Sciatic nerve (tissue), 2 donors: ENCODE results near the gene CELF4. TPM values are rescaled to one million over a fixed set of nuclear protein-coding genes. Genes with fewer than 3 reads are reported as not detected.
A peak's percentile ranks its signal among the peaks of the same experiment; 100 is the strongest.

Experiments used
- ATAC-seq: fragments of 200-7000 bp; cut with Tn5 transposase; one replicate; pipeline ENCODE4 v1.9.1; 2020; ENCODE audit warnings: mild to moderate bottlenecking, moderate library complexity
- DNase-seq: peaks from one replicate; pipeline ENCODE4 v3.0.0-alpha.2; 2020; ENCODE audit warnings: low spot score
- intact Hi-C: fragments of 100-400 bp; cut with DNase I; formaldehyde crosslinking; loops from one replicate; pipeline ENCODE4 v1.14.2; 2022
- total RNA-seq: library from RNA; stranded (reverse); fragmentation: NEBNext Ultra II Directional; extraction: Animal tissue kit (Norgen Biotek cat#: 25700); gene quantifications from one replicate; pipeline ENCODE4 v1.2.1, GENCODE V29; 2021
- donor health status: DM: no; HTN: no; CAD: no.
- donor health status: DM: no; HTN: no; CAD: no.

CELF4 gene
- total RNA-seq, 1 donor from 2014 or later, result 0.45 TPM

DNA sequence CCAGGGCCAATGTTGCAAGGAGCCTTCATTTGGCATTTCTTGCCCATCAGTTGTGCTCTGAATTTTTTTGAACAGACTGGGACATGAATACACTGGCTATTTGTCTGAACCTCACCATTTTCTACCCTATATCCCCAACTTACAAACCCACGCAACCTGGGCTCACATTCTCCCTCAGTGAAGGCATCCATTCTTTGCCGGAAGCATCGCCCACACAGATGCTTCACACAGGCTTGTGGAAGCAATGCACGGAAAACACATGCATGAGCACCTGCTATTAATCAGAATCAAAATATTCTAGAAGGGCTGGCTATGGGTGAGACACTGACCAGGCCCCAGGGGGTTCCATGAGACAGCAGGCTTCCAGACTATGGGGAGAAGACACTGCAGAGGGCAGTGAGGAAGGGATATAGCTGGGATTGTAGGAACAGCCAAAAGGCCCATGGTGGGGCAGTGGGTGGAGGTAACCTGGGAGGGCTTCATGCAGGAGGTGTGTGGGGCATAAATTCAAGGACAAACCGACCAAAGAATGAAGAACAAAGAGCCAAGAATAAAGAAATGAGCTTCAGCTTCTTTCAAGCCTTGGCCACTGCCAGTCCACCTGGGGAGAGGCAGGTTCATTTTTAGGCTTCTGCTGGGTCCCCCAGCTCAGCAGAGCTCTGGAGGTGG lies 261.5 kb downstream of the CELF4 start:
- ATAC-seq (no peak), DNase-seq (no peak)
- intact Hi-C loops, result no loop called here

DNA sequence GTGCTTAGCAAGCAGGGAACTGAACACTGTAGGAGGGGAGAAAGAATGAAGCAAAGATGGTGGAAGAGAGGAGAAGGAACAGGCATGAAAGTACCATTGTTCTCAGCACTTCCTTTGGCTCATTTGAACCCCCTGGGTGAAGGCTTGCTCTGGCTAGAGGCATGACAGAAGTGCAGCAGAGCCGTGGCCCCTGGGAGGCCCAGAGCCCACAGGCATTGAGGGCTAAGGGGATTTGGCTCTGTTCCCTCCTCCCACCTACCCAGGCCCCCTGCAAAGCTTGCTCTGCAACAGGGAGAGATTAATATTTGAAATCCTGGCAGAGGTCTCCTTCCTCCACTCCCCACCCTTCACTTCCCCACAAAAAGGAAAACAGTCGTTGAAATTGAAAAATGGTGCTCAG lies 262.6 kb downstream of the CELF4 start:
- ATAC-seq (no peak), DNase-seq (no peak)
- intact Hi-C loops, result no loop called here

DNA sequence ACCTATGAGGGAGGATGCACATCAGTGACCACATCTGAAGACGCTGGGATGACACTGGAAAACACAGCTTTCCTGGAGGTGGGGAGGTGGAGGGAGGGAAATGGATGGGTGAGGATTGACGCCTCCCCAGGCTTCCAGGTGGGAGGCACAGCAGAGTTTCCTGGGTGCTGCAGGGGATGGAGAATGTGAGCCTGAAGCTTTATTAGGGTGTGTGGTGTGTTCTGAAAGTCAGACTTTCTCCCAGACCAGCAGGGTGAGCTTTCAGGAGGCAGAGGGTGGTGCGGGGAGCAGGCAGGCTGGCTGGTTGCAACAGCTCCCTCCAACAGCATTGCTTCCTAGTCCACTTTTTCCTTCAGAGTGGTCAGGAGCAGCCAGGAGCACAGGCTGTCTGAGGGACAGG lies 263.1 kb downstream of the CELF4 start:
- intact Hi-C loops, result no loop called here
- no peak for ATAC-seq
- no peak for DNase-seq

DNA sequence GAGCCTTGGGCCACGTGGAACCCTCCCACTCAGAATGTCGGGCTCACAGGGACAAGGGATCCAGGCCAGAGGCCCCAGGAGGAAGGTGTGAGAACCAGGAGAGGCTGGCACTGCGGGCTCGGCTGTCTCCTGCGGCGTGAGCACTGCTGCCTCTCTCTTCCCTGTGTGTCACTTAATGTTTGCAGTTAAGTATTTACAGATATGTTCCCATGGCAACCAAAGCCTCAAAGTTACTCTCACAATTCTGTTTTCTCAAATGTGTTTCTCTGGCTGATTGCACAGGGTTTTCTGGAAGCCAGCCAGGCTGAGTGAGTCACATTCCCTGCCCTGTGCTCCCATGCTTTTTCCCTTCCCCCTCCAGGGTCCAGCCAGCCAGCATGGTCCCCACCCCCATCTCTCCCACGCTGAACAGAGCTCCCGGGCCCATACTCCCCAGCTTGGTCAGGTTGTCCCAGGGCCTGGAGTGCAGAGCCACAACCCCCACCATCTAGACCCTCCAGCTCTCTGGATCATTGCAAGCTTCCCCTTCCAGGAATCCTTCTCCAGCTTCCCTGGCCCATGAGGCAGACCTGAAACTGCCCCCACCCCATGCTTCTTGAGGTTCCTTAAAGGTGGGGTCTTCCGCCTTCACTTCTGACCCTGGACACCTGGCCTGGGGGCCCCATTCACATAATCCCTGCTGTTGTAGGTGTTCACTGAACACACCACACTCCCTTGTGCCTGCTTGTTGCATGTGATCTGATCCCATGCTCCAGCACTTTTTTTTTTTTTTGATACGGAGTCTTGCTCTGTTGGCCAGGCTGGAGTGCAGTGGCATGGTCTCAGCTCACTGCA lies 265.9 kb downstream of the CELF4 start:
- DNase-seq (peak; percentile 88), ATAC-seq (peak; percentile 92)
- intact Hi-C loops, result no loop called here

DNA sequence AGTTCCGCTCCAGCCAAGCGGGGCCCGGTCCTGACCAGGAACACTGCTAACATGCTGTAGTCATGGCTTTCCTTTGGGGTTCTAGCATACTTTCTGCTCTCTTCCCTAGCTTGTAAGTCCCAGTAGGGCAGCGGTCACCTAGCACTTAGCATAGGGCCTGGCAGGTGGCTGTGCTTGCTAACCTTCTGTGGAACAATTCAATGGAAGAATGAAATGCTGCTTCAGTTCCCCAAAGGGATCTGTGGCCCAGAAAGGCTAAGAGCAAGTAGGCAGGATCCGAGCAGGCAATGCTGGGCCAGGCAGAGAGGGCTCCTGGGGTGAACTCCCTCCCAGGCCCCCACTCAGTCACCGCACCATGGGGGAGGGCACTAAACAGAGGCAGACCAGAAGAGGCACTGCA lies 266.8 kb downstream of the CELF4 start:
- DNase-seq (no peak), ATAC-seq (no peak)
- intact Hi-C loops, result no loop called here

DNA sequence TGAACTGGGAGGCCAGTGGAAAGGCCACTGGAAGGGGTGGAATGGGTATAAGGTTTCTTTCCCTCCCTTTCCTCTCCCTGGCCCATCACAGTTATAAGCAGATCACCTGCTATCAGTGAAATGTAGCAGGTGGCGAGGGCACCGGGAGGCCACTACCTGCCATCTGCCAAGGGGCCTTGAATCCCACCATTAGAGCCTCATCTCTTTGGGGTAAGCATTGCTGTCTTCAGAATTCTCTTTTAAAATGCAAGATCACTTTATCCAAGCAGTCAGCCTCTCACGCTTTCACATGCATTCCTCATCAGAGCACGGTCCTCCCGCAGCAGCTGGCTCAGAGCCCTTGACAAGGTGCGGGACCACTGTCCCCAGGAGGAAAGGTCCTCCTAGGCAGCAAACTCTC lies 268.5 kb downstream of the CELF4 start:
- ATAC-seq (no peak), DNase-seq (no peak)
- intact Hi-C loops, result no loop called here

DNA sequence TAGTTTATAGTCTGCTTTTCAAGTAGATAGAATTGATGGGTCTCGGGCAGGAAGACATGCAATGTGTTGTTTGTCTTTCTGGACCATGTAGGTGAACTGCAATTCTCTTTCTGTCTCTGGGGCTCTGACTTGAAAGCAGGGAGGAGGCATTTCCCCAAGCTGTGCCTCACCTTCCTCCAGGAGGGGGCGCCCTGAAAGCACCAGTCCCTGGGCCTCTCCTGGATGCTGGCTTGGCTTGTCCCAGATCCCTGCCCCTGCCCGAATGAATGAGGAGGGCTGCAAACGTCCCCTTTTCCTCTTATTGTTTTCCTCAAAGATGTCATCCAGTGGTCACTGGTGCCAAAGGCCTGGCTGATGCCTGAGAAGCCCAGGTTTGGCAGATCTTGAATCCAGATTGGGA lies 270.6 kb downstream of the CELF4 start:
- intact Hi-C loops, result no loop called here
- ATAC-seq, result no peak
- no peak for DNase-seq

DNA sequence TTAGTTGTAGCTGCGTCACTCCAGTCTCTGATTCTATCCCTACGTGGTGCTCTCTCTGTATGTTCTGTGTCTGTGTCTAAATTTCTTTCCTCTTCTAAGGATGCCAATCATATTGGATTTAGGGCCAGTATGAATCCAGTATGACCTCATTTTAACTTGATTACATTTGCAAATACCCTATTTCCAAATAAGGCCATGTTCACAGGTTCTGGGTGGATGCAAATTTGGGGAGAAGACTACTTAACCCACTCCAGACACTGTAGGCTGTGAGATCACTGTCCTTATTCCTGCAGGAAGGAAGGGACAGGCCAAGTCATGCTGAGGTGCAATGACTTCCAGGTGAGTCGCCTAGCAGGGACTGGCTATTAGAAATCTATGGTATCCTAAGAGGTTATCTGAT lies 272.2 kb downstream of the CELF4 start:
- DNase-seq (no peak), ATAC-seq (no peak)
- intact Hi-C loops, result no loop called here

DNA sequence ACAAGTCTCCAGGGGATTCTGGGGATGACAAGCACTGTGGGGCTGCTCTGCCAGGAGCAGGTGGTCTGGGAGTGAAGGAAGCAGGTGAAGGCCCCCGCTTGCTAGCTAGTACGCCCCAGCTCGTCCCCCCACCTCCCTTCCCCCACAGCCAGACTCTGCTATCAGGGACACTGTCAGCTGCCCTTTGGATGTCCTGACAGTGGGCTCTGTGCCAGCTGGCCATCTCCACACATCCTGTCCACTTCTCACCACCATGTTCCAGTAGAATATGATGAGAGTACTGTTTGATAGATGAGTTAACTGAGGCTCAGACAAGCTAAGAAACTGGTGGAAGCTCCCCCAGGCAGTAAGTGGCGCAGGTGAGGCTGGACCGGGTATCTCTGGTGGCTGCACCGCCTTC lies 276.2 kb downstream of the CELF4 start:
- ATAC-seq (no peak), DNase-seq (no peak)
- intact Hi-C loops, result no loop called here

DNA sequence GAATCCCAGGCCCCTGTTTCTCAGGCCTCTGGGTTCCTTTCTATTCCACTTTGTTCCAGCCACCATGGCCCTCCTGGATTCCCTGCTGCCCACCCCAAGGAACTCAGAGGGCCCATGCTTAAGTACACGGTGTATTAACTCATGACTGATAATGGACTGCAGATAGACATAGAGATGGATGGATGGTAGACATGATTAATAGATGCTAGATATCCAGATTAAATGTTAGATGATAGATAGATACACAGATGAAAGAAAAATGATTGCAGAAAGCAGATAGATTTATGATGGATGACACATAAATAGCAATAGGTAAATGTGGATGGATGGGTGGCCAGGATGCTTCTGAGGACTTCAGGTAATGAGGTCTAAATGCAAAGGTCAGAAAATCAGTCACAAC lies 278.0 kb downstream of the CELF4 start:
- intact Hi-C loops, result no loop called here
- ATAC-seq (no peak), DNase-seq (no peak)

DNA sequence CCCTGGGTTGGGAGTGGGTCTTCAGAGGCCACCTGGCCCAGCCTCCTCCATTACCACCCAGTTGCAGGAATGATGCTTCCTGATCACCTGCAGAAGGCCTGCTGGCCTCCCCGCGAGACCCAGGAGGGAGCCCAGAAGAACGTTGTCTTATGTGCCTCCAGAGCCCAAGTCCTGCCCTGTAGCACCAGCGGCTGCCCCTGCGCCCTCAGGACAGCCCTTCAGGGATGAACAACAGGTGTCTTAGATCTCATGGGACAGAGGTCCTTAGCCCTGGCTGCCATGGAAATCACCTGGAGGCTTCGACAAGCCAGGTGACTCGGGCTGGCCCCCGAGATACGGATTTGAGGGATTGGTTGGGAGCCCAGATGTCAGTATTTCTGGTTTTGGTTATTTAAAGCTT lies 278.8 kb downstream of the CELF4 start:
- DNase-seq (no peak), ATAC-seq (no peak)
- intact Hi-C loops, result no loop called here

DNA sequence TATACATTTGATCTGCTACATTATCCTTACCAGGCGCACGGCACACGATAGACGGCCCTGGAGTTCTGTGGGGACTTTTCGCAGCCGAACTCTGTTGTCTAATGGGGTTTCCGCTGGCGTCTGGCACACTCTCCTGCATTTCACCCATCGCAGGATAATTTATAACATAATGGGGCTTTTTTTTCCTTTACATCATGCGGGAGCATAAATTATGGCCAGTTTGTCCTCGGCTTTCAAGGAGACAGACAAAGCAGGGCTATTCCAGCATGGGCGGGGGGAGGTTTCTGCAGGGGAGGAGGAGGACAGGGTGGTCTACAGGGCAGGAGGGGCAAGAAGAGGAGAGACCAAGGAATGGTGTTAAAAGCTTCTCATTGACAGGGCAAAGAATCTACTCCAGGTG lies 279.8 kb downstream of the CELF4 start:
- ATAC-seq (no peak), DNase-seq (no peak)
- intact Hi-C loops, result no loop called here

DNA sequence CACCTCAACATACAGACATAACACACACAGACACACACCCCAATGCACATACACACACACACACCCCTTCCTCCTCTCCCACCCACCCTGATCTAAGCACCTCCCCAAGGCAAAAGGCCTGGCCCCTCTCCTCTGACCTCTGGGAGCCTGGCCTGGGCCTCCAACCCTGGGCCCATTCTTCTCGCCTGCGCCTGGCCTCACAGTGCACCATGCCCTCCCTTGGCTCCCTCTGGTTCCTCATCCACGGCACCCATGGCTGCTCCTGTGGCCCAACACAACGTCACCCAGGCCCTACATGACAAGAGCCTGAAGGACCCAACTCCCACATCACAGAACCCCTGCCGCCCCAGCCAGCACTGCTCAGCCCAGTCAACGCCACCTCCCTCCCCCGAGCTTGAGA lies 281.3 kb downstream of the CELF4 start:
- intact Hi-C loops, result no loop called here
- DNase-seq, result no peak
- no peak for ATAC-seq

DNA sequence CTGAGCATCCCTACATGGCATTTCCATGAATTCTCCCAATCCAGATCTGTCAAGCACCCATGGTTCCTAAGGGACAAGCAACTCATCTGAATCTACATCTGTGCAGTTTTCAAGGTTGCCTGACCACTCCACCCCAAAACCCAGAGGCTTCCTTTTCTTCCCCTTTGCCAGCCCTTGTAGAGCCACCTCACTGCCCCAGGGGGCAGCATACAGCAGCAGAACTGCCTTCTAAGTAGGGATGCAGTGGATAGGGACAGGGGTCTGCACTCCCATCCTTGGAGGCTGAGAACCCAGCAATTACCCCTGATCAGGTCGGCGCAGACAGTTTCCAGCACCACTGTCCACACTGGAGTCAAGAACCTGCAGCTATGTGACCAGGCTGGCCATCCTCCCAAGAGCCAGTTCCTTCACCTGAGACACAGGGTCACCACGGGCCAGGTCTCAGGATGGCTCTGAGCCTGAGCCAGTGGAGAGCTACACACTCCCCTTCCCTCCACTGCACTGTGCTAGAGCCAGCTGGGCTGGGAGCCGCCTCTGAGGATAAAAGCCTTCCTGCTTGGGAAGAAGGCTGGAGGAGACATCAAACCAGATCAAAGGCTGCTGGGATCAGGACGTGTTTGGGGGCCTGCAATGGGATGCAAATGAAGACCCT lies 283.1 kb downstream of the CELF4 start:
- DNase-seq (no peak), ATAC-seq (no peak)
- intact Hi-C loops, result no loop called here

DNA sequence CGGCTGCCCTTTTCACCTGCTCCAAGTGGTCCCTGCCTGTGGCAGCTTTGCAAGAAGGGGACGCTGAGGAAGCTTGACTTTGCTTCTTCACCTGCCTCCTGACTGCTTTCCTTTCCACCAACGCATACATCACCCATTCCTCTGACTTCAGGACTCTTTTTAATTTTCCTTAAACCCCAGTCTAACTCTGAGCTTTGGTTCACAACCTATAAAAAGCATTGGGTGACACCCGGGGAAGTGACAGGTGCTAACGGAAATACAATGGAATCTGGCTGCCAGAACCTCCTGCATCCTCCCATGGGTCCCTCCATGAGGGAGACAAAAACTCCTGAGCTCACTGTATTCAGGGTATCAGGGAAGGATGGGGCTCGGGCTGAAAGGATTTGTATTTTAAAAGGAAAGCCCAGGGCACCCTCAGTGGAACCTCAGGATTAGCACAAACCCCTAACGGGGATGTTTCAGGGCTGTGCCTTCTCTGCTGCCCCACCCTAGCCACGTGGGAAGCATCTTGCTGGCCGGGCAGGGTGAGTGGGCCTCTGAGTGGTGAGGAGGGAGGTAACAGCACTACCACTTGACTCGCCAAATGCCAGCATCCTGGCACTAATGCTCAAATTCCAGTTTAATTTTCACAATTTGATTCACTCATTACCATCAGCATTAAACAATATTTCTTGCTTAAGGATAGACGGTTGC lies 284.8 kb downstream of the CELF4 start:
- no peak for ATAC-seq
- DNase-seq, result no peak
- intact Hi-C loops, result no loop called here

DNA sequence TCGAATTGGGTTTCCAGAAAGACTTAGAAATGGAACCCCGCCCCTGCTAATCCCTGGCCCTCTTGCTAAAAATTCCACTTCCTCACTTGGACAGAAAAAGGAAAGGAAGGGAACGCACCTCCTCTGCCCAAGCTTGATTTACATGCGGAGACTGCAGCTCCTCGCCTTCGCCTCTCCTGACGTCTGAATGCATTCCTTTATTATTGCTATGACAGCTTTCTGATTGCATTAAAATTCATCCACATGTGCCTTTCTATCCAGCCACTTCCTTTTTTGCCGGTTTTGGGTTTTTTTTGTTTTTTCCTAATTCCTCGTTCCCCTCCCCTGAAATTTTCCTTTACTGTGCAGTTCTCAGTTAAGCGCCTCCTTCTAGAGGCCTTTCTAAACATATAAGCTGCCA lies 287.8 kb downstream of the CELF4 start:
- intact Hi-C loops, result no loop called here
- no peak for DNase-seq
- ATAC-seq, result no peak

DNA sequence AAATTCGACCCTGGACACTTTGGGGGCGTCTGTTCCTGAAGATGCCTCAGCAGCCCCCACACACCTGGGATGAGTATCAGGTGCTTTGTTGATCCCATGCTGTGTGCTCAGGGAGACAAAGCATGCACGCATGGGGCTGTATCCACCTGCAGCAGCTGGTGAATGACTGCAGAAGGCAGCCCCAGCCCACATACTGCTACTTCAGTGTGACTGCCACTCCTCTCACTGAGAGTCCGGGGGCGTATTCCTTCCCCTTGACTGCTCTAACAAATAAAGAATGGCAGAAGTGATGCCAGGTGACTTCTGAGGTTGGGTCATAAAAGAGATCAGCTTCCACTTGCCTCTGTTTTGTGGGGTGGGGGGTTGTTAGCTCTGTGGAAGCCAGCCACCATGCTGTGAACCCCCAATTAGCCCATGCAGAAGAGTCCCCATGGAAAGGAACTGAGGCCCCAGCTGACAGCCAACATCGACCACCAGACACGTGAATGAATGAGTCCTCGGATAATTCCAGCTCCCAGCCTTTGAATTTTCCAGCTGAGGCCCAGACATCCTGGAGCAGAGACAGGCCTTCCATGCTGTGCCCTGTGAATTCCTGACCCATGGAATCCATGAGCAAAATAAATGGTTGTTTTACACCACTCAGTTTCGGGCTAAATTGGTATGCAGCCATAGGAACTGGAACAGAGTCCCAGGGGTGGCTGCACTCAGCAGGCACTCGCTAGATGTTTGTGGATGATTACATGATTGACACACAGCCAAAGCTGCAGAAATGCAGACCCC lies 289.3 kb downstream of the CELF4 start:
- intact Hi-C loops, result no loop called here
- ATAC-seq (no peak), DNase-seq (no peak)

DNA sequence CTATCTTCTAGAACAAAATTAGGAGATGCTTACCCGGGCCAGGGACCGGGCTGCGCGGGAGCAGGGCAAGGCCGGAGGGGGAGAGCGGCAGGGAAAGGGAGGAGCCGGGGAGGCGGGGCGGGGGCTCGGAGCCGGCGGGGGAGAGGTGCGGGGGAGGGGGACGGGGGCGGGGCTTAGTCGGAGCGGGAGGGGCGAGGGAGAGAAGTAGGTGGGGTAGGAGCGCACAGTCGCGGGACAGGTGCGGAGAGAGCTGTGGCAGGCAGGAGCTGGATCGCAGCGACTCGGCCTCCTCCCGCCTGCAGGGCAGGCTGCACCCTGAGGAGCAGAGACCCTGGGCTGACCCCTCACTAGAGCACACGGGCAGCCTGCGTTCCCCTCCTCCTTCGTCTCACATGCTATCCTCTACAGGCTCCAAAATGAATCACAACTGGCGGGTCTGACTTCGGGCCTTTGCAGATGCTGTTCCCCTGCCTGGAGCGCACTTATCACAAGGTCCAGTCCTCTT lies 290.3 kb downstream of the CELF4 start:
- DNase-seq, result no peak
- ATAC-seq, result no peak
- intact Hi-C loops, result no loop called here
